HG03064 (cell line): ENCODE data around the gene GM2A.
"Not testable (repeated sequence)": the region's sequence is repeated elsewhere in the genome, so short reads cannot be mapped to it uniquely, and the experiment has no call there.

Experiments used
- ATAC-seq: cut with Tn5 transposase; IDR thresholded peaks from one replicate; pipeline ENCODE4 v1.9.1; 2021; ENCODE audit warnings: low read depth; ENCODE audit not compliant: unreplicated experiment

GM2A gene

DNA sequence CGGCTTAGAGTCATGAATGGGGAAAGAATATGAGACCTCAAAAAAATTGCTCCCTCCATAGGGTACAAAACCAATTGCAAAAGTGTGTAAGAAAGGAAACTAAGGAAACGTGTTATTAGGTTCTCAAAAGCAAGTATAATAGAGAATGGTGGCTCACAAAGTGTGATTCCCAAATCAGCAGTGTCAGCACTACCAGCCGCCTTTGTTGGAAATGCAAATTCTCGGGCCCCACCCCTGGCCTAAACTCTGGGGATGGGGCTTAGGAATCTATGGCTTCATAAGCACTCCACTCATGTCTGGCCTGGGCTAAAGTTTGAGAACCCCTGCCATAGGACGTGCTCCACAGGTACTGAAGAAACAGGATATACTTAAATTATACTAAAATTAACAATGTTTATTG lies 27.5 kb upstream of the GM2A start:
- ATAC-seq = no peak

GRCh38 chr5:151227918-151228447 lies 25.0 kb upstream of the GM2A start:
- ATAC-seq = no peak

DNA sequence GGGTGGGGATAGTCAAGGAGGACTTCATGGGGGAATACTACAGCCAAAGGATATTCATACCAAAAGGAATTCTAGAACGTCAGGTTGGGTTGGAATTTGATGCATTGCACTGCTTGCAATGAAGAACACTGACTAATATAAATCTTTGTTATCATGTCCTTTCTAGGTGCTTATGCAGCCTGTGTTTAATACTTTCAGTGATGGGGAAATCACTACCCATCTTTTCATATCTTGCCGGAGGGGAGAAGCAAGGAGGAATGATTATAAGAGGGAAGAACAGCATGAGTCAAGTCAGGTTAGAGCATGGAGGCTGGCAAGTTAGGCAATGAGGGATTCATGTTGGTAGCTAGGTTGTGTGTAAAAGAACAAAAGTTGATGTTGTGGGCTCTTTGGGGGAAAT lies 24.0 kb upstream of the GM2A start:
- ATAC-seq = no peak

DNA sequence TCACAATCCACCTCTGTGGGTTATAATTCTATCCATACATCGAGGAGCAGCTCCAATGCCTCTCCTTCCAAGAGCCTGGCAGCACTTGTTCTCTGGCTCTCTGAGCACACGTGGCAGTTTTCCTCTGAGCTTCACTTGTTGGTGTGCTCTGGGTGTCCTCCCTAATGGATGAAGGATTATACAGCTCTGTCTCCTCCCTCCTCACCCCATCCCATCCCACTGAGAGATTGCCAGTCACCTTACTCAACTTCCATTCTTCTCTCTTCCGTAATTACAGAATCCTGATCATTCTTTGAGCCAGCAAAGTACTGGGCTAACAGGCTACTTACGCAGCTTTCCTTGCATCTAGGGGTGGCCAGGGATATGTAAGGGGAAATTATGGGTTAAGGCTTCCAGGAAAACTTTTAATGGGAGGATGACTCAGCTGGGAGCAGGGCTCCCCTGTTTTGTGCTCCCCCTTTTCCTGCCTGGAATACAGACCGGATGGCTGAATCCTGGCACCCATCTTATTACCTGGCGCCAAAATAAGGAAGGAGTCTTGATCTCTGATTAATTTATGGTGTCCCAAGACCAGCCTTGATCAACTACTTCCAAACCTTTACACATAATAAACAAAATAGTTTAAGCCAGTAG lies 22.8 kb upstream of the GM2A start:
- ATAC-seq = no peak

- no peak for ATAC-seq
These were observed 21.6 kb upstream of the GM2A start for GRCh38 chr5:151231359-151231758.

- ATAC-seq = peak; percentile 47
These were observed 19.3 kb upstream of the GM2A start for GRCh38 chr5:151233616-151234085.

DNA sequence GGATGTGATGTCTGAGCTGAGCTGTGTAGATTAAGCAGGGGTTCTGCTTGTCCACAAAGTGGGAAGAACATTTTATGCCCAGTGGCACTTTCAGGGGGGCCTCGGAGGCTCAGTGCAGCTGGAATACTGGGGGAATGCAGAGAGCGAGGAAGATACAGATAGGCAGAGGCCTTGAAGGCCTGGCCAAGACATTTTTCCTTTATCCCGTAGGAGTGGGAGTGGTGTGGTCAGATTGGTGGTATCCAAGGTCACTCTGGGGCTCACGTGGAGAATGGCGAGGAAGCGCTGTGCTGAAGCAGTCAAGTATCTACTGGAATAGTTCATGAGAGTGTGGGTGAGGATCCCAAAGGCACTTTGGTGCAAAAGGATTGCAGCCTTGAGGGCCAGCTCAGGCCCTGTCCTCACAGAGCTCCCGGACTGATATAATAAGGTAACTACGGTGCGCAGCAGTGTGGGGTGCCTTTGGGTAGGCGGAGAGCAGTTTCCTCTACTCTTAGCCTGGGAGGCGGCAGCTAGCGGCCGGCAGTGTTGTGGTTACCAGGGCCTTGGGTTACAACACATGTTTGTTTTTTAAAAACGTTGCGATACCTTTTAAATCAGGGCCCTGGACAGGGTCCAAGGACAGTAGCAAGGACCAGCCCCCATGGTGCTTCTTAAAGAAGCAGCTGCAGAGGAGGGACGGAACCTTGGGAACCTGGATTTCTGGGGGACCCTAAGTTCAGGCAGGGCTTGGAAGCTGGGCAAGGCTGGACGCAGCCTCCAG lies 18.3 kb upstream of the GM2A start:
- ATAC-seq = peak; percentile 55

DNA sequence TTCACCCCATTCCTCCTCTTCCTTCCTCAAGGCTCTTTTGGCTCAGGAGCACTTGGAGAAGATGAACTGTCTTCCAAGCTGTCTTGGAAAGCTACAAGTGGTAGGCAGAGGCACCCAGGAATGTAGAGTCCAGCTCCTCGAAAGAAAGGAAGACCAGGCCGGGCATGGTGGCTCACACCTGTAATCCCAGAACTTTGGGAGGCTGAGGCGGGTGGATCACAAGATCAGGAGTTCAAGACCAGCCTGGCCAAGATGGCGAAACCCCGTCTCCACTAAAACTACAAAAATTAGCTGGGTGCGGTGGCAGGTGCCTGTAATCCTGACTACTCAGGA lies 17.8 kb upstream of the GM2A start:
- ATAC-seq = not testable (repeated sequence)

DNA sequence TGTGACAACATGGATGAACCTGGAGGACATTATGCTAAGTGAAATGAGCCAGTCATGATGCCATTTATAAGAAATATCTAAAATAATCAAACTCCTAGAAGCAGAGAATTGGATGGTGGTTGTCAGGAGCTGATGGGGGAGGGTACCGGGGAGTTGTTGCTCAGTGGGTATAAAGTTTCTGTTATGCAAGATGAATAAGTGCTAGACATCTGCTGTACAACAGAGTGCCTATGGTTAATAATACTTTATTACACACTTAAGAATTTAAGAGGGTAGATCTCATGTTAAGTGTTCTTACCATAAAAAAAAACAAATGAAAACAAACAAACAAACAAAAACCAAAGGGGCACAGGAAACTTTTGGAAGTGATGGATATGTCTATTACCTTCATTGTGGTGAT lies 16.1 kb upstream of the GM2A start:
- no peak for ATAC-seq

DNA sequence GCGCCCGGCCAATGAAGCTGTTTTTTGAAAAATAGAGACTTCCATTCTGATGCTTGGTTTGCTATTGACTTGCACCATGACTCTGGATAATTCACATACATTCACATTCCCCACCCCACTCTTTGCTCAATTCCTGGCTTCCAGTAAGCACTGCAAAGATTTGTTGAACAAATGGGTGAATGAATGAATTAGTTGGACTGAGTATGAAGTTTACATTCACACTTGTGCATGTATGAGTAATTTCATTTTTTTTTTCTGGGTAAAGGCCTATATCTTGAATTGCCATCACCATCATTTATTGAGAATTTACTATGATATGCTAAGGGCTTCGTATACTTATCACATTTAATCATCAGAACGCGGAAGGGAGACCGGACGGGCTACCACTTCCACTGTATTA lies 15.3 kb upstream of the GM2A start:
- no peak for ATAC-seq

DNA sequence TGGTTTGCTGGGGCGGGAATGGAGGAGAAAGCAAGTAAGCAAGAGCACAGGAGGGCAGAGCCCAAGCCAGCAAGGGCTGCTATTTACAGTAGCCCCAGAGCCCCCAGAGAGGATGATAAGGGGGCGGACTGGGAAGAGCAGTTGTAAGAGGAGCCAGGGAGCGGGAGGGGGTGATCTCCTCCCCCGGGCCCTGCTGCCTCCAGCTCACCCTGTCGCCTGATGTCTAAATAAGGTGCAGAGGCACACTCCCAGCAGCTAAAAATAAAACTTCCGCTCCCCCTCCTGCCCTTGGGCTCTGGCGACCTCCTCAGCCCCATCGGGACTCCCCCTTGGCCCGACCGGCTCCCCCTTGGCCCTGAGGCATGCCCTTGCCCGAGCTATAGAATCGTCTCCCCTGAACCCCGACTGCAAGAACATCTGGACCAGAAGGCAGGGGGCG lies 14.7 kb upstream of the GM2A start:
- no peak for ATAC-seq

DNA sequence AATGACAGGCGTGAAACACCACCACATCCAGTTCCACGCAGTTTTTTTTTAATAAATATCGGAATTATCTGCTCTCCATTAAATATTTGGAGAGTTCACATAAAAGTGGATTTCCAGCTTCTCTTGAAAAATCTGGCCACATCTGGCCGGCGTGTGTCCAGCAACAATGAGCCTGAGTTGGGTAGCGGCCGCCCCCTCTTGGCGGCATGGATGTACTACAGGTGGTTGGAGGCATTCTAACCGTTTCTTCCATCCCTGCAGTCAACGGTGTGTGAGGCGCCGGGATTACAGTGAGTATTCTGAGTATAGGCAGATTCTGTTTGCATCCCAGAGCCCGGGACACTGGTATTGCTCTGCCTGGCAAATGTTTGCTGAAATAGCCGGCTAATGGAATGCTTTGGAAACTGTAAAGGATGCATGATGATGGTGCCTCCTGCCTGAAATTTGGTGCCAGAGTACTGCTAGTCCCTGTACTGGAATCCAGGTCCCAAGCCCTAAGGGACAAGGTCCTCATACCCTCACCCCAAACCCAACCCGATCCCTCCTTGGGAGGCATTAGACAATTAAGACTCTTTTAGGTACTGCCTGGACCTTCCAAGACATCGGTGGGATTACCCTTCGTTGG lies 13.6 kb upstream of the GM2A start:
- ATAC-seq = no peak

- not testable (repeated sequence) for ATAC-seq
These were observed 12.6 kb upstream of the GM2A start for GRCh38 chr5:151240268-151240835.

GRCh38 chr5:151240924-151241635 lies 11.9 kb upstream of the GM2A start:
- no peak for ATAC-seq

GRCh38 chr5:151243127-151243526 lies 9.9 kb upstream of the GM2A start:
- ATAC-seq = no peak

- ATAC-seq = no peak
These were observed 9.4 kb upstream of the GM2A start for GRCh38 chr5:151243564-151243963.

GRCh38 chr5:151244206-151244605 lies 8.8 kb upstream of the GM2A start:
- no peak for ATAC-seq

- ATAC-seq = no peak
These were observed 7.2 kb upstream of the GM2A start for GRCh38 chr5:151245680-151246219.

DNA sequence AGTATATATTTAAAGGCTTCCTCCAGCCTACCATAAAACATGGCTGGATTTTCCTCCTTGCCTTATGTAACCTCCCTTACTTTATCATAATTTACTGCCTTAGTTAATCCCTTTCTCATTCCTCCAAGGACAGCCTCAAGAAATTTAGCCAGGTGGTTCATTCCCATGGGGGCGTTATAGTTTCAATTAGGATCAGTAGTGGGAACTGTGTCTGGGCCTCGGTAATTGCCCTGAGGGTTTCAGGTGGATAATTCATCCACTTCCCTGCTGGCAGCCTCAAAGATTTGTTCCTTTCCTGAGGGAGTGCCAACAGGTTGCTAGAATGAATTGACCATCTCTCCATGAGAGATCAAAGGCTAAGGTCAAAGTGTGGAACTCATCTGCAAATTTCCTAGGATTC lies 4.3 kb upstream of the GM2A start:
- ATAC-seq = no peak

- ATAC-seq = no peak
These were observed 3.7 kb upstream of the GM2A start for GRCh38 chr5:151249281-151249680.
